HG02852 (cell line): ENCODE results near the gene MTG2.
"Not testable (repeated sequence)": the region's sequence is repeated elsewhere in the genome, so short reads cannot be mapped to it uniquely, and the experiment has no call there.

Experiments used
- ATAC-seq: cut with Tn5 transposase; IDR thresholded peaks from one replicate; pipeline ENCODE4 v1.9.1; 2021; ENCODE audit warnings: mild to moderate bottlenecking, moderate library complexity; ENCODE audit not compliant: unreplicated experiment

The MTG2 gene

DNA sequence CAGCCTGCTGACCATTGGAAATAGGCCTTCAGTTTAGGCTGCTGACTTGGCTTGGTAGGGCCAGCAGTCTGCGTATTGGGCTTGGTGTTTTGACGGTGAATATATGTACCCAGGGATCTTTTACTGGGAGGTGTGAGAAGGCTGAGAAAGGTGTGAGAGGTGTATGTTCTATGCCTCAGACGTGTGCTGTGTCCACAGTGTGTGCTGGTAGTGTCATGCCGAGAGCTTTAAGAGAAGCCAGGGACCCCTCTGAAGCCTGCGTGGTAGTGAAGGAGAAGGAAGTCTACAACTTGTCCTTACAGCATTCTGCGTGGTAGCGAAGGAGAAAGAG lies 37.2 kb upstream of the MTG2 start:
- no peak for ATAC-seq

- no peak for ATAC-seq
Measured at GRCh38 chr20:62146019-62146755, 36.6 kb upstream of the MTG2 start.

- no peak for ATAC-seq
Measured at GRCh38 chr20:62147125-62147524, 35.7 kb upstream of the MTG2 start.

GRCh38 chr20:62147528-62147927 lies 35.3 kb upstream of the MTG2 start:
- ATAC-seq: no peak

DNA sequence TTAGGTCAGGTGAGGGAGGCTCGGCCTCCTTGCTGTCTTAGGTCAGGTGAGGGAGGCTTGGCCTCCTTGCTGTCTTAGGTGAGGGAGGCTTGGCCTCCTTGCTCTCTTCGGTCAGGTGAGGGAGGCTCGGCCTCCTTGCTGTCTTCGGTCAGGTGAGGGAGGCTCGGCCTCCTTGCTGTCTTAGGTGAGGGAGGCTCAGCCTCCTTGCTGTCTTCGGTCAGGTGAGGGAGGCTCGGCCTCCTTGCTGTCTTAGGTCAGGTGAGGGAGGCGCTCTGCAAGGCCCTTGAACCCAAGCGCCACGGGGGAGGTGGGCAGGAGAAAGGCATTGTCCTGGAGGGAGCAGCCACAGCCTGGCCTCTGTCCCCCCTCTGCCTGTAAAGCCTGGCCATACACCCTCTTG lies 34.4 kb upstream of the MTG2 start:
- not testable (repeated sequence) for ATAC-seq

- no peak for ATAC-seq
Measured at GRCh38 chr20:62148908-62149314, 33.9 kb upstream of the MTG2 start.

DNA sequence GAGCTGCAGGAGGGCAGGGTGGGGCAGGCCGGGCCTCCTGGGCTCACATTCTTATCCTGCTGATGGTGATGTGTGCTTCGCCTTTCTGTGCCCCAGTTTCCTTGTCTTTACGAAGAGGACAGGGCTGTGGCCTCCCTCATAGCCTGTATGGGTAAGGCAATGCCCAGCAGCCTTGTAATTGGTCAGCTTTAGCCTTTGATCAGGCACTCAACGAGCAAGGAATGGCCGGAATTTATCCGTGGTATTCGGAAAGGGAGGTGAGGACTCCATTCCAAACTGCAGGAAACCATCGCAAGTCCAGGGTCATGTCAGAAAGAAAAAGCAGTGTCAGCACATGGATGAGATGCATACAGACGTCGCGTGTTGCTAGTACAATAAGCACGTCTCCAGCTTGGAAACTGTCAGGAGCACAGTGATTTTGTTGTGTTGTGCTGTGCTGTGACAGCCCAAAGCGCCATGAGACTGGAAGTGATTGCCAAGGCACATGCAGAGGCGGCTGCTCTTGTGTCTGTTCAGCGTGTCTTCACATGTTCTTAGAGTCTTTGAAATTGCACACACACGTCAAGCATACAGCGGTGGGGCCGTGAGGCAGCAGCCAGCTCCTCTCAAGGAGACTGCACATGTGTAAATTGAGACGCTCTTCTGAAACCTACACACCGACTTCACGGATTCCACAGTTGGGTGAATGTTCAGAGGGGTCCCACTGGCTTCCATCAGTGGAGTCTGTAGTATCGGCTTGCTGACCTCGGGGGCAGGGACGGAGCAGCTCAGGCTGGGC lies 33.1 kb upstream of the MTG2 start:
- ATAC-seq: no peak

GRCh38 chr20:62150310-62150575 lies 32.6 kb upstream of the MTG2 start:
- no peak for ATAC-seq

DNA sequence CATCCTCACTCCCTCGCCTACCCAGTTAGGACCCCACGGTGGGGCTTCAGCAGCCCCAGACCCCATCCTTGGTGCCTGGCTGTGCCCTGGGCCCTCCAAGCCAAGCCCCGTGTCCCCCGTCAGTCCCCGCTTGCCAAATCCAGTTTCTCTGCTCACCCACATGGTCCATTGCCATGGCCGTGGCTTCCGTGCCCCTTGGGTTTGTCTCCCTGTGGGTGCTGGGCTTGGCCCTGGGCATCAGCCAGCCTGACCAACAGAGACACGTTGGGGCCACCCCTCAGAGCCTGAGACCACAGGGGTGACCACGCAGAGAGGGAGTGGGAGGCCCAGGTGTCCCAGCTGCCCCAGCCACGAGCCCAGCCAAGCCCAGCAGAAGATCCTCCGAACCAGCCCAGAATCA lies 31.6 kb upstream of the MTG2 start:
- ATAC-seq: no peak

DNA sequence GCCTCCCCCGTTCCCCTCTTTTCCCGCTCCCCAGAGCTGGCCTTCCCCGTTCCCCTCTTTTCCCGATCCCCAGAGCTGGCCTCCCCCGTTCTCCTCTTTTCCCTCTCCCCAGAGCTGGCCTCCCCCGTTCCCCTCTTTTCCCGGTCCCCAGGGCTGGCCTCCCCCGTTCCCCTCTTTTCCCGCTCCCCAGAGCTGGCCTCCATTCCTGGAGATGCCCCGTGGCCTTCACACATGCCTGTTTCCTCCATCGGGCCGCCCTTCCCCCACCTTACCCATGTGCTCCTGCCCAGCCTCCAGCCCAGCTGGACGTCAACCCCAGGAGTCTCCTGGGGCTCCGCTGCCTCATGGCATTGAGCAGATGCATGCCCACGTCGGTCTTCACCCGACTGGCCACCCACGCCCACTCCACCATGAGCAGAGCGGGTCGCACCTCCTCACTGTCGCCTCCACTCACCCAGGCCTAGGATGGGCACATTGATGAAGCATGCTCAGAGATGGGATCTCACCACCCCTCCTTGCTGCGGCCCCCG lies 30.9 kb upstream of the MTG2 start:
- no peak for ATAC-seq

GRCh38 chr20:62155428-62156253 lies 27.2 kb upstream of the MTG2 start:
- no peak for ATAC-seq

GRCh38 chr20:62156254-62156556 lies 26.6 kb upstream of the MTG2 start:
- ATAC-seq: no peak

GRCh38 chr20:62156592-62157386 lies 26.0 kb upstream of the MTG2 start:
- ATAC-seq: no peak

DNA sequence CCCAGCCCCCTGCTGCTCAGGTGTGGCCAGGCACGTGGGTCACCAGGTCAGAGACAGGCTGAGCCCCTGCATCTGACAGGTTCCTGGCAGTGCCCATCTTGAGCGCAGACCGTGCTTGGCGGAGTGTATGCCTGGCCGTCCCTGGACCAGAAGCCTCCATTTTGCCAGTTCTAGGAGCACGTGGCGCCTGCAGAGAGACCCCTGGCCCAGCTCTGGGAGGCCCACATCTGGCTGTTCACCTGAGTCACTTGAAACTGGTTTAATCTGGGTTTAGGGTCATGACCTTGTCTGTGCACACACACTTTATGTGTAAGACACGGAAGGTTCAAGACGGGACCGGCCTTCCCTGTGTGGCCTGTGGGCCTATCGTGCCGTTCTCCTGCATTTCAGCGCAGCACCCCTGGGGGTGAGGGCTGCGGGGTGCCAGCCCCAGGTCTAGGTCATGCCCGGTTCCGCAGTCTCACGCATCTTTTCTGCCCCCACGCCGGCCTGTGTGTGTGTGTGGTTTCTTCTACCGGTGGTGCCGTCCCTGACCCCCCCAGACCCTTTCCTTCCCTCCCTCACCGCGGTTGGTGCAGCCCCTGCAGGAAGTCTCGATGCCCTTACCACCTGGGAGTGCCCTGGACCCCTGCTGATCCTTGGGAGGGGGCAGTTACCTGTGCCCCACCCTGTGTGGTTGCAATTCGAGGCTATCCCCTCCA lies 25.3 kb upstream of the MTG2 start:
- ATAC-seq: no peak

- ATAC-seq: no peak
Measured at GRCh38 chr20:62158088-62158400, 24.8 kb upstream of the MTG2 start.

DNA sequence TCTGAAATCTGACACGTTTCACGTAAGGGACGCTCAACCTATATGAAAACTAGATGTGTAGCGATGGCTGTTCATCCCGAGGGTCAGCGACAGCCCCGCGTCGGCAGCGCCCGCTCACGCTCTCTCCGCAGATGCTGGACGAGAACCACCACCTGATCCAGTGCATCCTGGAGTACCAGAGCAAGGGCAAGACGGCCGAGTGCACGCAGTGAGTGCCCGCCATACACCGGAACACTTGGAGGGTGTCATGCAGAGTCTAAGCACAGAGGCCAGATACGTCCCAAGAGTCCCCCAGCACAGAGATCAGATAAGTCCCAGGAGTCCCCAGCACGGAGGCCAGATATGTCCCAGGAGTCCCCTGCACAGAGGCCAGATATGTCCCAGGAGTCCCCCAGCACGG lies 24.3 kb upstream of the MTG2 start:
- no peak for ATAC-seq

- no peak for ATAC-seq
Measured at GRCh38 chr20:62159052-62159451, 23.8 kb upstream of the MTG2 start.

GRCh38 chr20:62159839-62160238 lies 23.0 kb upstream of the MTG2 start:
- no peak for ATAC-seq

DNA sequence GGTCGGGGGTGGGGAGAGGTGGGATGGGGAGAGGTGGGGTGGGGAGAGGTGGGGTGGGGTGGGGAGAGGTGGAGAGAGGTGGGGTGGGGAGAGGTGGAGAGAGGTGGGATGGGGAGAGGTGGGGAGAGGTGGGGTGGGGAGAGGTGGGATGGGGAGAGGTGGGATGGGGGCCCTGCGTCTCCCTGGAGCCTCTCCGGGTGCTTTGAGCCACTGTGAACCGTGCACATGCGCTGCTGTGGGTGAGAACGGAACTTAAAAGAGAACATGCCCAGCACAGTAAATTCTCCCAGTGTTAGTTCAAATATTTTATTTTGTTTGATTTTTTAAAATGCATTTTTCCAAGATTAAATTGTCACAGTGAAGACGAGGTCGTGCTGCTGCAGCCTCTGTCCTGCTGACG lies 22.6 kb upstream of the MTG2 start:
- no peak for ATAC-seq

DNA sequence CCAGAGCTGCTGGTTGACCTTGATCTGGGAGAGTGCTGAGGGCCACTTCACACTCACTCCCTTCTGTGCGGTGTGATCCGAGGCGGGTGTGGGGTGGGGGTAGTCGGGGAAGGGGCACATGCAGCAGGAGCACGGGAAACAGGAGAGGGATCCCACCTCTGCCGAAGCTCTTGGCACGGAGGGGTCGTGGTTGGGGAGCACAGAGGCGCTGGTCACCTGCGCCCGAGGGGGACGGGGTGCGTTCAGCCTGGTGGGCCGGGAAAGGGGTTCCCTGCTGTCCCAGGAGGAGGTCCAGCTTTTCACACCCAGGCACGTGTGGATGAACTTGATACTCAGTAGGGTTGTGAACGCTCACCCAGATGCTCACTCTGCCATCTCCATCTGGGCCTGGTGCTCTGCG lies 22.0 kb upstream of the MTG2 start:
- ATAC-seq: no peak

DNA sequence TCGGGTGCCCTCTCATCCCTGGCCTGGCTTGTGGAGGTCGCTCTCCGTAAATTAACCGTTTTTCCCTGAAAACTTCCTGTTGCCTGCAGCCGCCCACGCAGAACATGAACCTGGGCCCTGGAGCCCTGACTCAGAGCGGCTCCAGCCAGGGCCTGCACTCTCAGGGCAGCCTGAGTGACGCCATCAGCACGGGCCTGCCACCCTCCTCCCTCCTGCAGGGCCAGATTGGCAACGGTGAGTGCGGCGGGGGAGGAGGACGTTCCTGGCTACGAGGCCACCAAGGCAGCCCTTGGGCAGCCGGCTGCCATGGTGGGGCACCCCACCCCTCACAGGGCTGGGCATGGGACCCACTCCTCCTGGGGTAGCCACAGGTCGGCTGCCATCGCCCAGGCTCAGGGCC lies 21.5 kb upstream of the MTG2 start:
- no peak for ATAC-seq
